Measurements from ENCODE around the gene ANAPC4.

- TF ChIP-seq CTCF (IDR thresholded peaks at IDR 0.05) (no peak), TCF7L2 (IDR thresholded peaks at IDR 0.05; ENCODE audit: low read depth, low read length) (no peak)
These were observed 53.6 kb downstream of the ANAPC4 start for GRCh38 chr4:25430630-25431029.
